Astrocyte (in vitro differentiated cells and primary cell): Measurements from ENCODE around the gene PPP1R12B. TPM values are rescaled to one million over a fixed set of nuclear protein-coding genes. Genes with fewer than 3 reads are reported as not detected.
"Not testable (repeated sequence)": the region's sequence is repeated elsewhere in the genome, so short reads cannot be mapped to it uniquely, and the experiment has no call there.

Experiments used
- DNase-seq: peaks from one replicate; pipeline ENCODE4 v3.0.0-alpha.2; 2010; ENCODE audit warnings: low read depth
- FAIRE-seq: peaks from 2 replicates; lab custom pipeline; 2011; peaks lifted over from hg19 to GRCh38; lab: Jason Lieb, UNC
- H2AFZ ChIP-seq: 2 replicates; pipeline ENCODE4 v1.6.0; 2012; ENCODE audit warnings: low read depth, low read length, inconsistent platforms
- H3K27ac ChIP-seq: 2 replicates; pipeline ENCODE4 v1.5.1; 2011; ENCODE audit warnings: low read depth, low read length, inconsistent platforms
- H3K27me3 ChIP-seq: 2 replicates; pipeline ENCODE4 v1.6.0; 2011; ENCODE audit warnings: low read length, inconsistent platforms; ENCODE audit not compliant: insufficient read depth
- H3K36me3 ChIP-seq: 2 replicates; pipeline ENCODE4 v1.5.1; 2011; ENCODE audit warnings: low read length, inconsistent platforms; ENCODE audit not compliant: insufficient read depth
- H3K4me1 ChIP-seq: 2 replicates; pipeline ENCODE4 v1.5.1; 2011; ENCODE audit warnings: low read length, inconsistent platforms; ENCODE audit not compliant: insufficient read depth
- H3K4me2 ChIP-seq: 2 replicates; pipeline ENCODE4 v1.6.0; 2012; ENCODE audit warnings: low read length, inconsistent platforms
- H3K4me3 ChIP-seq: 2 replicates; pipeline ENCODE4 v1.5.1; 2011; ENCODE audit warnings: low read depth, mild to moderate bottlenecking, low read length, inconsistent platforms; ENCODE audit not compliant: insufficient read depth
- H3K79me2 ChIP-seq: 2 replicates; pipeline ENCODE4 v1.6.0; 2012; ENCODE audit warnings: mild to moderate bottlenecking, low read length, inconsistent platforms; ENCODE audit not compliant: insufficient read depth
- H3K9ac ChIP-seq: 2 replicates; pipeline ENCODE4 v1.6.0; 2012; ENCODE audit warnings: mild to moderate bottlenecking, low read length, inconsistent platforms
- H3K9me3 ChIP-seq: 2 replicates; pipeline ENCODE4 v1.5.1; 2012; ENCODE audit warnings: low read depth, mild to moderate bottlenecking, low read length, inconsistent platforms; ENCODE audit not compliant: insufficient read depth
- H4K20me1 ChIP-seq: 2 replicates; pipeline ENCODE4 v1.6.0; 2012; ENCODE audit warnings: low read length, inconsistent platforms; ENCODE audit not compliant: insufficient read depth
- H3K27ac Mint-ChIP-seq: one replicate; pipeline ENCODE4 v1.8.0; 2021; ENCODE audit warnings: mild to moderate bottlenecking, mixed read lengths; ENCODE audit not compliant: unreplicated experiment
- H3K27me3 Mint-ChIP-seq: one replicate; pipeline ENCODE4 v1.8.0; 2021; ENCODE audit warnings: low read depth, mixed read lengths; ENCODE audit not compliant: unreplicated experiment
- H3K36me3 Mint-ChIP-seq: one replicate; pipeline ENCODE4 v1.8.0; 2021; ENCODE audit warnings: low read depth, mixed read lengths; ENCODE audit not compliant: unreplicated experiment
- H3K4me1 Mint-ChIP-seq: one replicate; pipeline ENCODE4 v1.8.0; 2021; ENCODE audit warnings: low read depth, mixed read lengths; ENCODE audit not compliant: unreplicated experiment
- H3K4me3 Mint-ChIP-seq: one replicate; pipeline ENCODE4 v1.8.0; 2021; ENCODE audit warnings: mild to moderate bottlenecking, moderate library complexity, mixed read lengths; ENCODE audit not compliant: unreplicated experiment
- H3K9me3 Mint-ChIP-seq: one replicate; pipeline ENCODE4 v1.8.0; 2021; ENCODE audit warnings: mild to moderate bottlenecking, mixed read lengths; ENCODE audit not compliant: unreplicated experiment
- EZH2 ChIP-seq: IDR thresholded peaks from 2 replicates; pipeline ENCODE4 v1.6.1; 2012; ENCODE audit warnings: mild to moderate bottlenecking, low read length, inconsistent platforms; ENCODE audit not compliant: insufficient read depth
- total RNA-seq: library from RNA; stranded (reverse); gene quantifications from 2 replicates; pipeline ENCODE4 v1.2.1, GENCODE V29; 2021
- TF ChIP-seq, protein P1 (sequence below): IDR thresholded peaks from 2 replicates; pipeline ENCODE4 v1.5.1; 2011; ENCODE audit warnings: low read depth, mild to moderate bottlenecking, inconsistent platforms, low read length, moderate library complexity; ENCODE audit not compliant: insufficient read depth

PPP1R12B gene
- total RNA-seq, 1 donor from 2014 or later: 12.2 TPM

GRCh38 chr1:202405928-202406327 is 57.4 kb downstream of the PPP1R12B start:
- no peaks in the 10 kb centered on the region for H3K36me3 ChIP-seq
- TF ChIP-seq, protein P1, sequence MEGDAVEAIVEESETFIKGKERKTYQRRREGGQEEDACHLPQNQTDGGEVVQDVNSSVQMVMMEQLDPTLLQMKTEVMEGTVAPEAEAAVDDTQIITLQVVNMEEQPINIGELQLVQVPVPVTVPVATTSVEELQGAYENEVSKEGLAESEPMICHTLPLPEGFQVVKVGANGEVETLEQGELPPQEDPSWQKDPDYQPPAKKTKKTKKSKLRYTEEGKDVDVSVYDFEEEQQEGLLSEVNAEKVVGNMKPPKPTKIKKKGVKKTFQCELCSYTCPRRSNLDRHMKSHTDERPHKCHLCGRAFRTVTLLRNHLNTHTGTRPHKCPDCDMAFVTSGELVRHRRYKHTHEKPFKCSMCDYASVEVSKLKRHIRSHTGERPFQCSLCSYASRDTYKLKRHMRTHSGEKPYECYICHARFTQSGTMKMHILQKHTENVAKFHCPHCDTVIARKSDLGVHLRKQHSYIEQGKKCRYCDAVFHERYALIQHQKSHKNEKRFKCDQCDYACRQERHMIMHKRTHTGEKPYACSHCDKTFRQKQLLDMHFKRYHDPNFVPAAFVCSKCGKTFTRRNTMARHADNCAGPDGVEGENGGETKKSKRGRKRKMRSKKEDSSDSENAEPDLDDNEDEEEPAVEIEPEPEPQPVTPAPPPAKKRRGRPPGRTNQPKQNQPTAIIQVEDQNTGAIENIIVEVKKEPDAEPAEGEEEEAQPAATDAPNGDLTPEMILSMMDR: no peak
- TF ChIP-seq EZH2: no peak
- no peaks in the 10 kb centered on the region for H3K9me3 Mint-ChIP-seq
- no peaks in the 10 kb centered on the region for H3K27me3 ChIP-seq
- H3K4me3 ChIP-seq: no peak overlapping the region
- H3K9ac ChIP-seq: no peak overlapping the region
- H3K79me2 ChIP-seq: no peaks in the 10 kb centered on the region
- peaks cover 9% of the 10 kb centered on the region for H4K20me1 ChIP-seq
- no peaks in the 10 kb centered on the region for H3K36me3 Mint-ChIP-seq
- no peak overlapping the region for H3K27ac ChIP-seq
- FAIRE-seq (no peak), DNase-seq (no peak)
- H3K9me3 ChIP-seq: no peaks in the 10 kb centered on the region
- no peak overlapping the region for H2AFZ ChIP-seq
- H3K4me3 Mint-ChIP-seq: no peak overlapping the region
- H3K27me3 Mint-ChIP-seq: no peaks in the 10 kb centered on the region
- peaks cover 4% of the 10 kb centered on the region for H3K4me1 ChIP-seq
- H3K27ac Mint-ChIP-seq: no peak overlapping the region
- peaks cover 12% of the 10 kb centered on the region for H3K4me1 Mint-ChIP-seq
- no peak overlapping the region for H3K4me2 ChIP-seq

GRCh38 chr1:202406896-202407295 is 58.4 kb downstream of the PPP1R12B start:
- not testable (repeated sequence) for FAIRE-seq, DNase-seq, H3K4me3 Mint-ChIP-seq, H3K9me3 Mint-ChIP-seq, H2AFZ ChIP-seq, H3K36me3 Mint-ChIP-seq, H3K79me2 ChIP-seq, H3K27ac Mint-ChIP-seq, H3K9ac ChIP-seq, H3K4me2 ChIP-seq, H3K4me3 ChIP-seq, H3K36me3 ChIP-seq, H3K4me1 ChIP-seq, H3K27me3 ChIP-seq, H3K9me3 ChIP-seq, H3K27ac ChIP-seq, H3K27me3 Mint-ChIP-seq, H4K20me1 ChIP-seq
- H3K4me1 Mint-ChIP-seq: peaks cover 18% of the 10 kb centered on the region

- H3K27me3 Mint-ChIP-seq, H4K20me1 ChIP-seq, H3K9me3 ChIP-seq, H2AFZ ChIP-seq, H3K4me2 ChIP-seq, H3K27ac Mint-ChIP-seq, FAIRE-seq, H3K4me3 Mint-ChIP-seq, H3K9me3 Mint-ChIP-seq, H3K36me3 Mint-ChIP-seq, H3K4me1 ChIP-seq, H3K36me3 ChIP-seq, H3K27ac ChIP-seq, DNase-seq, H3K4me3 ChIP-seq, H3K79me2 ChIP-seq, H3K9ac ChIP-seq, H3K27me3 ChIP-seq: not testable (repeated sequence)
- peaks cover 22% of the 10 kb centered on the region for H3K4me1 Mint-ChIP-seq
Measured at GRCh38 chr1:202407378-202407777, 58.9 kb downstream of the PPP1R12B start.

GRCh38 chr1:202410251-202410650 is 61.8 kb downstream of the PPP1R12B start:
- H3K4me1 Mint-ChIP-seq: peaks cover 24% of the 10 kb centered on the region
- H3K79me2 ChIP-seq, DNase-seq, FAIRE-seq, H3K36me3 ChIP-seq, H3K9me3 ChIP-seq, H3K4me1 ChIP-seq, H3K36me3 Mint-ChIP-seq, H3K27ac ChIP-seq, H3K4me3 ChIP-seq, H3K4me2 ChIP-seq, H3K4me3 Mint-ChIP-seq, H2AFZ ChIP-seq, H3K27me3 Mint-ChIP-seq, H3K27me3 ChIP-seq, H3K9me3 Mint-ChIP-seq, H4K20me1 ChIP-seq, H3K9ac ChIP-seq: not testable (repeated sequence)
- H3K27ac Mint-ChIP-seq: peak overlapping the region; percentile 6

- Mint-ChIP-seq H3K4me3 (peak overlapping the region; percentile 8), H3K27ac (peak overlapping the region; percentile 50), H3K4me1 (peaks cover 24% of the 10 kb centered on the region)
- H3K9me3 ChIP-seq, H3K4me1 ChIP-seq, H3K4me3 ChIP-seq, H3K27me3 ChIP-seq, H3K9me3 Mint-ChIP-seq, H3K36me3 ChIP-seq, H3K79me2 ChIP-seq, H4K20me1 ChIP-seq, H2AFZ ChIP-seq, H3K27me3 Mint-ChIP-seq, H3K36me3 Mint-ChIP-seq: not testable (repeated sequence)
- peak overlapping the region; percentile 3 for H3K27ac ChIP-seq
- H3K9ac ChIP-seq: peak overlapping the region; percentile 30
- DNase-seq: peak; percentile 79
- peak; percentile 5 for FAIRE-seq
- H3K4me2 ChIP-seq: peak overlapping the region; percentile 26
Measured at GRCh38 chr1:202410854-202411357, 62.4 kb downstream of the PPP1R12B start.
